Esophagus muscularis mucosa (tissue), 4 donors: ENCODE results near the gene BCAS3. TPM values are rescaled to one million over a fixed set of nuclear protein-coding genes. Genes with fewer than 3 reads are reported as not detected.

Experiments used
- DNase-seq: peaks from one replicate; pipeline ENCODE4 v3.0.0-alpha.2; 2017; ENCODE audit errors: extremely low spot score
- H3K27ac ChIP-seq, 4 donors: fragments of 200-600 bp; sonication (generic); replicated peaks in 1 of 4; 1 replicate in 3 of 4; 2 replicates in 1 of 4; pipeline ENCODE4 v1.5.1; 2016 to 2019; ENCODE audit warnings: mild to moderate bottlenecking in 1 of 4
- H3K27me3 ChIP-seq, 4 donors: fragments of 200-600 bp; sonication (generic); one replicate each; pipeline versions ENCODE4 v1.5.1 to v1.6.0; 2016 to 2019
- H3K36me3 ChIP-seq, 4 donors: fragments of 200-600 bp; sonication (generic); one replicate each; pipeline ENCODE4 v1.5.1; 2016 to 2019
- H3K4me1 ChIP-seq, 4 donors: fragments of 200-600 bp; sonication (generic); one replicate each; pipeline ENCODE4 v1.5.1; 2016 to 2019
- H3K4me3 ChIP-seq, 4 donors: fragments of 200-600 bp; sonication (generic); 1 replicate in 2 of 4; 2 replicates in 2 of 4; pipeline ENCODE4 v1.5.1; 2016 to 2019; ENCODE audit warnings: mild to moderate bottlenecking in 4 of 4, moderate library complexity in 1 of 4
- H3K9me3 ChIP-seq, 4 donors: fragments of 200-600 bp; sonication (generic); 1 replicate in 3 of 4; 2 replicates in 1 of 4; pipeline ENCODE4 v1.5.1; 2016 to 2019
- EP300 ChIP-seq: sonication (generic); formaldehyde crosslinking; IDR thresholded peaks from one replicate; pipeline ENCODE4 v1.6.1; 2017; ENCODE audit warnings: antibody characterized with exemption
- POLR2A ChIP-seq: fragments of 450-650 bp; IDR thresholded peaks from one replicate; pipeline ENCODE4 v1.6.1; 2017; ENCODE audit warnings: antibody characterized with exemption, moderate library complexity, mild to moderate bottlenecking, low read depth
- POLR2AphosphoS5 ChIP-seq, 2 donors: sonication (generic); formaldehyde crosslinking; IDR thresholded peaks; one replicate each; pipeline ENCODE4 v1.6.1; 2017; ENCODE audit warnings: antibody characterized with exemption in 2 of 2
- WGBS: methylation state at CpG from one replicate; pipeline ENCODE4 v1.1.5; 2018; 5-methylcytosine and 5-hydroxymethylcytosine counted together
- intact Hi-C: fragments of 100-400 bp; cut with DNase I; formaldehyde crosslinking; loops from one replicate; pipeline ENCODE4 v1.15.1; 2023
- total RNA-seq, 4 donors: library from RNA; depleted of rRNA; stranded (reverse); fragments of >200 nt; gene quantifications; one replicate each; pipeline versions ENCODE4 v1.1.0 to v1.2.1, GENCODE V29; 2016
- TF ChIP-seq, protein P1 (sequence below), 3 experiments: fragments of 200-600 bp in 2 of 3; fragments of 450-650 bp in 1 of 3; sonication (generic) in 2 of 3; IDR thresholded peaks; one replicate each; pipeline ENCODE4 v1.5.1; 2017 to 2019; ENCODE audit warnings: antibody characterized with exemption in 3 of 3, mild to moderate bottlenecking in 2 of 3, moderate library complexity in 1 of 3

The BCAS3 gene
- total RNA-seq, 4 donors from 2014 or later: 17.4 to 25.7 (median 19.5) TPM

GRCh38 chr17:61157246-61157886 lies 479.7 kb downstream of the BCAS3 start:
- no peaks in the 10 kb centered on the region for H3K27me3 ChIP-seq
- peak overlapping the region in 3 of 4 donors; percentile 40 to 56 (median 50) for H3K27ac ChIP-seq
- WGBS: 30% methylated on average over 7 of the region's 7 CpGs
- H3K36me3 ChIP-seq: no peaks in the 10 kb centered on the region
- H3K4me1 ChIP-seq: peaks cover 5 to 31% (median 26%) of the 10 kb centered on the region in 4 donors
- intact Hi-C loops: no loop called here
- TF ChIP-seq, protein P1, sequence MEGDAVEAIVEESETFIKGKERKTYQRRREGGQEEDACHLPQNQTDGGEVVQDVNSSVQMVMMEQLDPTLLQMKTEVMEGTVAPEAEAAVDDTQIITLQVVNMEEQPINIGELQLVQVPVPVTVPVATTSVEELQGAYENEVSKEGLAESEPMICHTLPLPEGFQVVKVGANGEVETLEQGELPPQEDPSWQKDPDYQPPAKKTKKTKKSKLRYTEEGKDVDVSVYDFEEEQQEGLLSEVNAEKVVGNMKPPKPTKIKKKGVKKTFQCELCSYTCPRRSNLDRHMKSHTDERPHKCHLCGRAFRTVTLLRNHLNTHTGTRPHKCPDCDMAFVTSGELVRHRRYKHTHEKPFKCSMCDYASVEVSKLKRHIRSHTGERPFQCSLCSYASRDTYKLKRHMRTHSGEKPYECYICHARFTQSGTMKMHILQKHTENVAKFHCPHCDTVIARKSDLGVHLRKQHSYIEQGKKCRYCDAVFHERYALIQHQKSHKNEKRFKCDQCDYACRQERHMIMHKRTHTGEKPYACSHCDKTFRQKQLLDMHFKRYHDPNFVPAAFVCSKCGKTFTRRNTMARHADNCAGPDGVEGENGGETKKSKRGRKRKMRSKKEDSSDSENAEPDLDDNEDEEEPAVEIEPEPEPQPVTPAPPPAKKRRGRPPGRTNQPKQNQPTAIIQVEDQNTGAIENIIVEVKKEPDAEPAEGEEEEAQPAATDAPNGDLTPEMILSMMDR (IDR thresholded peaks at IDR 0.05): peak in 1 of 3 experiments; percentile 29
- no peak for TF ChIP-seq POLR2AphosphoS5 (IDR thresholded peaks at IDR 0.05)
- peak overlapping the region; percentile 28 to 44 (median 40) for H3K4me3 ChIP-seq
- no peak for DNase-seq
- H3K9me3 ChIP-seq: no peaks in the 10 kb centered on the region

- Histone ChIP-seq H3K36me3 (no peaks in the 10 kb centered on the region), H3K27me3 (no peaks in the 10 kb centered on the region), H3K27ac (no peak overlapping the region), H3K4me3 (no peak overlapping the region), H3K4me1 (peaks cover 5 to 31% (median 26%) of the 10 kb centered on the region in 4 donors), H3K9me3 (no peaks in the 10 kb centered on the region)
- intact Hi-C loops: no loop called here
- 84% methylated on average over 3 of the region's 3 CpGs for WGBS
- TF ChIP-seq, protein P1 (IDR thresholded peaks at IDR 0.05): no peak
- TF ChIP-seq POLR2A: no peak
- TF ChIP-seq EP300: no peak
- no peak for TF ChIP-seq POLR2AphosphoS5 (IDR thresholded peaks at IDR 0.05)
- no peak for DNase-seq
Measured at GRCh38 chr17:61158376-61158775, 480.7 kb downstream of the BCAS3 start.

DNA sequence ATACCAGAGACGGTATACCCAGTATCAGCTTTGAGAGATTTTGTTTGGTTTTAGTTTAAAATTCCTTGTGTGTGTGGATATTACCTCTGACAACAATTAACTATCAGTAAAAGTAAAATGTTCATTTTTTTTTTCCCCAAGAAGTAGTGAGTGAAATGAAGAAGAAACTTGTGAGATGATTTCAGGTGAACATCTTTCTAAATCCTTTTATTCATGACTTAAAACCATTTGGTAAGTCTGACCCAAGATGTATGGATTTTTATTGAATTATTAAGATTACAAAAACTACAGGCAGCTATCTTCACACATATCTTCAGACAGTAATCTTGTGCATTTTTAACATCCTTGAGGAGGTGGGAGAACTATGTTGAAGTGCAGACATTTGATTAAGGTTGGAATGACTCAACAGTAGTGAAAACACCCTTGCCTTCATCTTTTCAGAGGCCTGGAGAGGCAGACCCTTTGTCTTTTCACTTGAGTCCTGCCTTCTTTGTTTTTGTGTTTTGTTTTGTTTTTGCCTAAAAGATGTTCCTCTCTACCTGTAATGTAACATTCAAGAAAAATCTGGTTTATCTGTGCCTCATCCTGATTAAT lies 481.7 kb downstream of the BCAS3 start:
- no peak for DNase-seq
- TF ChIP-seq, protein P1 (IDR thresholded peaks at IDR 0.05): no peak
- TF ChIP-seq EP300 (no peak), POLR2AphosphoS5 (IDR thresholded peaks at IDR 0.05) (no peak), POLR2A (no peak)
- H3K9me3 ChIP-seq: no peaks in the 10 kb centered on the region
- no peaks in the 10 kb centered on the region for H3K36me3 ChIP-seq
- H3K4me1 ChIP-seq: peaks cover 5 to 31% (median 26%) of the 10 kb centered on the region in 4 donors
- intact Hi-C loops: no loop called here
- 85% methylated on average over 1 of the region's 1 CpG for WGBS
- H3K4me3 ChIP-seq: no peak overlapping the region
- H3K27ac ChIP-seq: no peak overlapping the region
- no peaks in the 10 kb centered on the region for H3K27me3 ChIP-seq

GRCh38 chr17:61160204-61160603 lies 482.6 kb downstream of the BCAS3 start:
- TF ChIP-seq EP300 (no peak), POLR2A (no peak), POLR2AphosphoS5 (IDR thresholded peaks at IDR 0.05) (no peak)
- TF ChIP-seq, protein P1 (IDR thresholded peaks at IDR 0.05): no peak

More at GRCh38 chr17:61160204-61160603, 482.6 kb downstream of the BCAS3 start:
- WGBS: 88% methylated on average over 4 of the region's 4 CpGs
- Histone ChIP-seq H3K27ac (no peak overlapping the region), H3K9me3 (no peaks in the 10 kb centered on the region), H3K36me3 (no peaks in the 10 kb centered on the region), H3K27me3 (no peaks in the 10 kb centered on the region), H3K4me3 (no peak overlapping the region), H3K4me1 (peaks cover 5 to 31% (median 26%) of the 10 kb centered on the region in 4 donors)
- no peak for DNase-seq
- intact Hi-C loops: no loop called here
